ENCODE data around the gene WDR86. TPM values are rescaled to one million over a fixed set of nuclear protein-coding genes. Genes with fewer than 3 reads are reported as not detected.

The WDR86 gene
- total RNA-seq, 1 experiment from 2014 or later, result 7.7 TPM

DNA sequence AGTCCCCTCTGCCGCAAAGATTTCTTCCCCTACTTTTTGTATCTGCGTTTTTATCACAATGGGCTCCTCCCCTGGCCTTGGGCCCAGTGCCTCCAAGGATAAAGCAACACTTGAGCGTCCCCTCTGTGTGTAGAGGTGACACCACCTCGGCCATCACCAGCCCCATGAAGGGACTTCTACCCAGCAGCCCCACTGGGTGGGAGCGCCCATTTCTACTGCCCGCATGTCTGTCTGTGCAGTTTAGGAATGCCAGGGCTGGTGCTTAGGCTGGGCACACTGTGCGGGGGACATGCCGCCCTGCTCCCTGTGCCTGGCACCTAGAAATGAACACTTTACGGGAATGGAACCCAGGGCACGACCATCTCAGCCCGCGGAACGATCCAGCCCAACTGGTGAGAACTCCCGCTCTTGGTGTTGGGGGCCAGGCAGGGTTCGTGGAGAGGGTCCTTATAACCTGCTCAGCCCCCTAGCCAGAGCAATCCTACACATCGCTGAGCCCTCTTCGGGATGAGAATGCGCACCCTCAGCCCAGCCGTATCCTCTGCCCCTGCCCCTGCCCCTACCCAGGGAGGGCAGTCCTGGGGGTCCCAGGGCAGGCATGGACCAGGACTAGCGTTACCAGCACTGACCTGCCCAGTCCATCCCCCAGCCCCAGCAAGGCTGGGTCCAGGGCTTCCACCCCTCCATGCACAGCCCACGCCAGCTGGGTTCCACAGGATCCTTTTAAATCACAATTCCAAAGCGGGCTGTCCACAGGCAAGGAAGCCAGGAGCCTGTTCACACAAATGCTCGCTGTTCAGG is 17.3 kb upstream of the WDR86 start:
- H3K27ac ChIP-seq, result peak overlapping the region; percentile 40; the same call in 1 of the 2 replicates
- no peaks in the 10 kb centered on the region for H3K79me2 ChIP-seq (ENCODE audit: low read depth)
- TF ChIP-seq EZH2 (IDR thresholded peaks at IDR 0.05; ENCODE audit: low read depth) (no peak), CTCF (conservative IDR thresholded peaks at IDR 0.05) (no peak)
- no peaks in the 10 kb centered on the region for H3K27me3 ChIP-seq (ENCODE audit: insufficient read depth, low read depth)
- 0 out of 2 replicates have a peak, but pooled peaks cover 8% of the 10 kb centered on the region for H3K9me3 ChIP-seq (ENCODE audit: insufficient read depth, low read depth)
- H3K4me1 ChIP-seq (replicated peaks; ENCODE audit: insufficient read depth), result peaks cover 51% of the 10 kb centered on the region
- no peak overlapping the region for H3K4me3 ChIP-seq
- H3K36me3 ChIP-seq (ENCODE audit: low read depth), result no peaks in the 10 kb centered on the region
- H3K4me2 ChIP-seq, result peak overlapping the region; percentile 26; the same call in 1 of the 2 replicates
- BruUV-seq (replicated peaks), result TSS peak; percentile 55
- no peak overlapping the region for H2AFZ ChIP-seq
- ChIA-PET CTCF (no interaction called here), POLR2A (ENCODE audit: unreplicated experiment) (interaction anchor here (0.9 to 1.1 kb wide), 2 partner anchors 16 to 33 kb away, joined by 3 to 5 read pairs; no protein-coding TSS in a partner anchor)
- H3K9me2 ChIP-seq (ENCODE audit: insufficient read depth), result no peaks in the 10 kb centered on the region
- intact Hi-C loops (cut with micrococcal nuclease; ENCODE audit: unreplicated experiment), result loop anchor here (5.0 kb wide), 1 partner anchor 260 kb away; no protein-coding TSS in a partner anchor
- H3F3A ChIP-seq (ENCODE audit: insufficient read depth, low read depth), result peaks cover 7% of the 10 kb centered on the region; the same call in 1 of the 2 replicates
- no peak for DNase-seq
- H4K20me1 ChIP-seq (ENCODE audit: insufficient read depth), result no peaks in the 10 kb centered on the region

DNA sequence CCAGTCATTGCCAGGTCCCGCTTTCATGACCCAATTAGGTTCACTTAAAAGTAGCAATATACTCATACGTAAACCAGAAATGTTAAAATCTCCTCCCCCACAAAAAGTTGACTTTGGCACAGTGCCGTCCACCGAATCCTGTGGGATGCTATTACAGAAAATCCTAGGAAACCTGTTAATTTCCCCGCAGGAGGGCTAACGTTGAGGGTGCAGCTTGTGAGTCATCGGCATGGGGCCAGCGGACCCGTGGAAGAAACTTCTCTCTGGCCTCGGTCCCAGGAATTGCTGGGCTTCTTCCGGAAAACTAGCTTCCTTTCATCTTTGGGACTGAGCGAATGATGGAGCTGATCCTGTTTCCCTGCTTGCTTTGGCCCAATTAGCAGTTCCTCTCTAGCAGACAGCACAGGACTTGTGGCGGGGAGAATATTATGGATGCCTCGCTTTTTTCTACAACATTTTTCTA is 16.6 kb upstream of the WDR86 start:
- Histone ChIP-seq H4K20me1 (ENCODE audit: insufficient read depth) (no peaks in the 10 kb centered on the region), H3K36me3 (ENCODE audit: low read depth) (no peaks in the 10 kb centered on the region), H2AFZ (no peak overlapping the region), H3K4me2 (no peak overlapping the region), H3K4me3 (no peak overlapping the region), H3K79me2 (ENCODE audit: low read depth) (no peaks in the 10 kb centered on the region), H3K9me3 (ENCODE audit: insufficient read depth, low read depth) (0 out of 2 replicates have a peak, but pooled peaks cover 11% of the 10 kb centered on the region), H3F3A (ENCODE audit: insufficient read depth, low read depth) (peaks cover 7% of the 10 kb centered on the region; the same call in 1 of the 2 replicates), H3K9me2 (ENCODE audit: insufficient read depth) (no peaks in the 10 kb centered on the region), H3K27ac (no peak overlapping the region), H3K4me1 (replicated peaks; ENCODE audit: insufficient read depth) (peaks cover 51% of the 10 kb centered on the region), H3K27me3 (ENCODE audit: insufficient read depth, low read depth) (no peaks in the 10 kb centered on the region)
- no peak for TF ChIP-seq EZH2 (IDR thresholded peaks at IDR 0.05; ENCODE audit: low read depth)
- no peak for TF ChIP-seq CTCF (conservative IDR thresholded peaks at IDR 0.05)
- BruUV-seq (replicated peaks), result no TSS peak
- DNase-seq, result peak in 1 of 2 experiments; percentile 77
- ChIA-PET CTCF (no interaction called here), POLR2A (ENCODE audit: unreplicated experiment) (interaction anchor here (0.9 to 1.1 kb wide), 2 partner anchors 15 to 34 kb away, joined by 3 to 5 read pairs; no protein-coding TSS in a partner anchor)
- intact Hi-C loops (cut with micrococcal nuclease; ENCODE audit: unreplicated experiment), result loop anchor here (5.0 kb wide), 1 partner anchor 261 kb away; no protein-coding TSS in a partner anchor

DNA sequence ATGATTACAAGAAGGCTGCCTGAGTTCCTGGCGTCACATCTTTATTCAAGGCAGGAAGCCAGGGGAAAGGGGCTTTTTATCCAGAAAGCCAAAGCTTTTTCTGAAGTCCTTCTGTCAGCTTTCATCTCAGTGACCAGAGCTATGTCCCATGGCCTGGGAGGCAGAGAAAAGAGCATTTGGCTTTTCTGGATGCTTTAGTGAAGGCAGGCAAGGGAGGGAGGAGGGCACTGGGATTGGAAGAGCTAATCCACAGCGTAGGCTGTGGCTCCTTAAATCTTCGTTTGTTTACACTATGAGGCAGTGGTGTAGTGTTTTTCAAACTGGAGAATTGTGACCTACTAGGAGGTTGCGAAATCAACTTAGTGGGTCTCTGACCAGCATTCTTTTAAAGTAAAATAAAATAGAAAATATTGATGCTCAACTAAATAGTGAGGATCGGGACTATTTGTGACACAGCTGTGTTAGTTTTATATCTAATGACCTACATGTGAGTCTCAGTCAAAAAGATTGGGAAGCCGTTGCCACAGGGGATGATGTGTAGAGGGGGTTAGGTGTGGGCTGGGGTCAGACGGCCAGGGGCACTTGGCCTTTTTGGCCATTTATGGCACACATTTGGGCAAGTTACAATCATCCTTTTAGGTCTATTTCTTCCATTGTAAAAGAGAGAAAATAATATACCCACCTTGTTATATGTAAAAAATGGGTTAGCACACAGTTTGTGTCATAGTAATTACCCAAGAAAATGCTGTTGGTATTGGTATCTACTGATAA is 16.0 kb upstream of the WDR86 start:
- no peak overlapping the region for H3K4me3 ChIP-seq
- no TSS peak for BruUV-seq (replicated peaks)
- H3K4me2 ChIP-seq, result no peak overlapping the region
- H3K27me3 ChIP-seq (ENCODE audit: insufficient read depth, low read depth), result no peaks in the 10 kb centered on the region
- 0 out of 2 replicates have a peak, but pooled peaks cover 11% of the 10 kb centered on the region for H3K9me3 ChIP-seq (ENCODE audit: insufficient read depth, low read depth)
- TF ChIP-seq EZH2 (IDR thresholded peaks at IDR 0.05; ENCODE audit: low read depth) (no peak), CTCF (conservative IDR thresholded peaks at IDR 0.05) (no peak)
- ChIA-PET CTCF (no interaction called here), POLR2A (ENCODE audit: unreplicated experiment) (interaction anchor here (0.9 to 1.1 kb wide), 2 partner anchors 14 to 34 kb away, joined by 3 to 5 read pairs; no protein-coding TSS in a partner anchor)
- no peak overlapping the region for H3K27ac ChIP-seq
- H3K79me2 ChIP-seq (ENCODE audit: low read depth), result no peaks in the 10 kb centered on the region
- H3K4me1 ChIP-seq (replicated peaks; ENCODE audit: insufficient read depth), result peaks cover 51% of the 10 kb centered on the region
- H3K9me2 ChIP-seq (ENCODE audit: insufficient read depth), result no peaks in the 10 kb centered on the region
- peaks cover 7% of the 10 kb centered on the region; the same call in 1 of the 2 replicates for H3F3A ChIP-seq (ENCODE audit: insufficient read depth, low read depth)
- no peak overlapping the region for H2AFZ ChIP-seq
- no peak for DNase-seq
- intact Hi-C loops (cut with micrococcal nuclease; ENCODE audit: unreplicated experiment), result loop anchor here (5.0 kb wide), 1 partner anchor 261 kb away; no protein-coding TSS in a partner anchor
- H4K20me1 ChIP-seq (ENCODE audit: insufficient read depth), result no peaks in the 10 kb centered on the region
- no peaks in the 10 kb centered on the region for H3K36me3 ChIP-seq (ENCODE audit: low read depth)
